ENCODE results near the gene CLN5.
"Not testable (repeated sequence)": the region's sequence is repeated elsewhere in the genome, so short reads cannot be mapped to it uniquely, and the experiment has no call there.

Gene CLN5

GRCh38 chr13:76959734-76960133, 32.1 kb upstream of the CLN5 start:
- H3K4me3 ChIP-seq (ENCODE audit: low read length); H3K9ac ChIP-seq (ENCODE audit: low read depth, low read length); H3K4me1 ChIP-seq (ENCODE audit: insufficient read depth, low read length); H3K36me3 ChIP-seq (ENCODE audit: insufficient read depth, low read length); H3K27ac ChIP-seq (ENCODE audit: low read depth, low read length); H3K27me3 ChIP-seq (ENCODE audit: insufficient read depth, low read length): not testable (repeated sequence)
- peaks cover 31% of the 10 kb centered on the region for H3K9me3 ChIP-seq (ENCODE audit: insufficient read depth, low read depth, low read length)

- Histone ChIP-seq H3K27me3 (ENCODE audit: insufficient read depth, low read length) (no peaks in the 10 kb centered on the region), H3K9ac (ENCODE audit: low read depth, low read length) (no peak overlapping the region), H3K4me1 (ENCODE audit: insufficient read depth, low read length) (no peaks in the 10 kb centered on the region), H3K9me3 (ENCODE audit: insufficient read depth, low read depth, low read length) (peaks cover 6% of the 10 kb centered on the region; the same call in 1 of the 2 replicates), H3K4me3 (ENCODE audit: low read length) (no peak overlapping the region), H3K27ac (ENCODE audit: low read depth, low read length) (no peak overlapping the region), H3K36me3 (ENCODE audit: insufficient read depth, low read length) (no peaks in the 10 kb centered on the region)
- 92% methylated on average over 6 of the region's 6 CpGs for WGBS
Observed at GRCh38 chr13:76965759-76966421, 26.0 kb upstream of the CLN5 start.

- Histone ChIP-seq H3K27ac (ENCODE audit: low read depth, low read length) (no peak overlapping the region), H3K9me3 (ENCODE audit: insufficient read depth, low read depth, low read length) (no peaks in the 10 kb centered on the region), H3K27me3 (ENCODE audit: insufficient read depth, low read length) (no peaks in the 10 kb centered on the region), H3K4me3 (ENCODE audit: low read length) (no peak overlapping the region), H3K4me1 (ENCODE audit: insufficient read depth, low read length) (no peaks in the 10 kb centered on the region), H3K9ac (ENCODE audit: low read depth, low read length) (no peak overlapping the region), H3K36me3 (ENCODE audit: insufficient read depth, low read length) (no peaks in the 10 kb centered on the region)
- WGBS: 92% methylated on average over 6 of the region's 6 CpGs
Observed at GRCh38 chr13:76967031-76967430, 24.9 kb upstream of the CLN5 start.

- Histone ChIP-seq H3K36me3 (ENCODE audit: insufficient read depth, low read length) (no peaks in the 10 kb centered on the region), H3K27me3 (ENCODE audit: insufficient read depth, low read length) (no peaks in the 10 kb centered on the region), H3K27ac (ENCODE audit: low read depth, low read length) (no peak overlapping the region), H3K9me3 (ENCODE audit: insufficient read depth, low read depth, low read length) (no peaks in the 10 kb centered on the region), H3K4me1 (ENCODE audit: insufficient read depth, low read length) (no peaks in the 10 kb centered on the region), H3K9ac (ENCODE audit: low read depth, low read length) (no peak overlapping the region), H3K4me3 (ENCODE audit: low read length) (no peak overlapping the region)
- 84% methylated on average over 6 of the region's 6 CpGs for WGBS
Observed at GRCh38 chr13:76968041-76968440, 23.8 kb upstream of the CLN5 start.

GRCh38 chr13:76969488-76970365, 22.2 kb upstream of the CLN5 start:
- H3K4me1 ChIP-seq (ENCODE audit: insufficient read depth, low read length): no peaks in the 10 kb centered on the region
- 79% methylated on average over 5 of the region's 5 CpGs for WGBS
- H3K27ac ChIP-seq (ENCODE audit: low read depth, low read length): no peak overlapping the region
- no peaks in the 10 kb centered on the region for H3K9me3 ChIP-seq (ENCODE audit: insufficient read depth, low read depth, low read length)
- no peak overlapping the region for H3K4me3 ChIP-seq (ENCODE audit: low read length)
- no peak overlapping the region for H3K9ac ChIP-seq (ENCODE audit: low read depth, low read length)
- no peaks in the 10 kb centered on the region for H3K27me3 ChIP-seq (ENCODE audit: insufficient read depth, low read length)
- no peaks in the 10 kb centered on the region for H3K36me3 ChIP-seq (ENCODE audit: insufficient read depth, low read length)

GRCh38 chr13:76971215-76971614, 20.7 kb upstream of the CLN5 start:
- H3K36me3 ChIP-seq (ENCODE audit: insufficient read depth, low read length): no peaks in the 10 kb centered on the region
- 96% methylated on average over 3 of the region's 3 CpGs for WGBS
- H3K27me3 ChIP-seq (ENCODE audit: insufficient read depth, low read length): no peaks in the 10 kb centered on the region

GRCh38 chr13:76971851-76972829, 19.7 kb upstream of the CLN5 start:
- Histone ChIP-seq H3K4me1 (ENCODE audit: insufficient read depth, low read length) (no peaks in the 10 kb centered on the region), H3K27me3 (ENCODE audit: insufficient read depth, low read length) (no peaks in the 10 kb centered on the region), H3K9ac (ENCODE audit: low read depth, low read length) (no peak overlapping the region), H3K4me3 (ENCODE audit: low read length) (no peak overlapping the region), H3K36me3 (ENCODE audit: insufficient read depth, low read length) (no peaks in the 10 kb centered on the region), H3K9me3 (ENCODE audit: insufficient read depth, low read depth, low read length) (no peaks in the 10 kb centered on the region), H3K27ac (ENCODE audit: low read depth, low read length) (no peak overlapping the region)
- WGBS: 87% methylated on average over 19 of the region's 19 CpGs

More at GRCh38 chr13:76971215-76971614, 20.7 kb upstream of the CLN5 start:
- no peak overlapping the region for H3K9ac ChIP-seq (ENCODE audit: low read depth, low read length)
- H3K4me3 ChIP-seq (ENCODE audit: low read length): no peak overlapping the region
- H3K9me3 ChIP-seq (ENCODE audit: insufficient read depth, low read depth, low read length): no peaks in the 10 kb centered on the region
- H3K27ac ChIP-seq (ENCODE audit: low read depth, low read length): no peak overlapping the region
- H3K4me1 ChIP-seq (ENCODE audit: insufficient read depth, low read length): no peaks in the 10 kb centered on the region

GRCh38 chr13:76973920-76974617, 17.8 kb upstream of the CLN5 start:
- Histone ChIP-seq H3K9me3 (ENCODE audit: insufficient read depth, low read depth, low read length) (no peaks in the 10 kb centered on the region), H3K9ac (ENCODE audit: low read depth, low read length) (no peak overlapping the region), H3K27ac (ENCODE audit: low read depth, low read length) (no peak overlapping the region), H3K27me3 (ENCODE audit: insufficient read depth, low read length) (no peaks in the 10 kb centered on the region), H3K4me3 (ENCODE audit: low read length) (no peak overlapping the region), H3K36me3 (ENCODE audit: insufficient read depth, low read length) (no peaks in the 10 kb centered on the region), H3K4me1 (ENCODE audit: insufficient read depth, low read length) (no peaks in the 10 kb centered on the region)
- WGBS: 85% methylated on average over 6 of the region's 6 CpGs

- H3K9me3 ChIP-seq (ENCODE audit: insufficient read depth, low read depth, low read length): no peaks in the 10 kb centered on the region
- 92% methylated on average over 3 of the region's 3 CpGs for WGBS
Observed at GRCh38 chr13:76974618-76974975, 17.3 kb upstream of the CLN5 start.

GRCh38 chr13:76975863-76976262, 16.0 kb upstream of the CLN5 start:
- 95% methylated on average over 6 of the region's 6 CpGs for WGBS
- Histone ChIP-seq H3K27ac (ENCODE audit: low read depth, low read length) (no peak overlapping the region), H3K4me3 (ENCODE audit: low read length) (no peak overlapping the region), H3K36me3 (ENCODE audit: insufficient read depth, low read length) (no peaks in the 10 kb centered on the region), H3K9me3 (ENCODE audit: insufficient read depth, low read depth, low read length) (no peaks in the 10 kb centered on the region), H3K4me1 (ENCODE audit: insufficient read depth, low read length) (peaks cover 3% of the 10 kb centered on the region; the same call in 1 of the 2 replicates), H3K27me3 (ENCODE audit: insufficient read depth, low read length) (peaks cover 6% of the 10 kb centered on the region; the same call in 1 of the 2 replicates), H3K9ac (ENCODE audit: low read depth, low read length) (no peak overlapping the region)

More at GRCh38 chr13:76974618-76974975, 17.3 kb upstream of the CLN5 start:
- Histone ChIP-seq H3K4me1 (ENCODE audit: insufficient read depth, low read length) (no peaks in the 10 kb centered on the region), H3K27ac (ENCODE audit: low read depth, low read length) (no peak overlapping the region), H3K36me3 (ENCODE audit: insufficient read depth, low read length) (no peaks in the 10 kb centered on the region), H3K27me3 (ENCODE audit: insufficient read depth, low read length) (no peaks in the 10 kb centered on the region), H3K4me3 (ENCODE audit: low read length) (no peak overlapping the region), H3K9ac (ENCODE audit: low read depth, low read length) (no peak overlapping the region)
